Measurements from ENCODE around the gene APLP2. TPM values are rescaled to one million over a fixed set of nuclear protein-coding genes. Genes with fewer than 3 reads are reported as not detected.

Gene APLP2
- polyA plus RNA-seq, 3 donors, result 486 to 622 (median 591) TPM

- intact Hi-C loops (cut with micrococcal nuclease), result loop anchor here (5.0 kb wide), 2 partner anchors 52 to 68 kb away; partner anchors contain the start of gene PRDM10 (in 1 of the 2)
- H4K20me1 ChIP-seq (ENCODE audit: insufficient read depth, low read length), result peaks cover 50% of the 10 kb centered on the region
- H3K4me2 ChIP-seq (replicated peaks; ENCODE audit: extremely low read depth, low read length, poor library complexity, severe bottlenecking), result peak overlapping the region; percentile 80
- Mint-ChIP-seq H3K27me3 (ENCODE audit: low read depth in 3 of 3) (no peaks in the 10 kb centered on the region), H3K9me3 (peaks cover 0 to 2% (median 0%) of the 10 kb centered on the region in 7 donors), H3K4me3 (peak overlapping the region; percentile 92 to 99), H3K4me1 (peaks cover 46% of the 10 kb centered on the region), H3K27ac (peak overlapping the region; percentile 88 to 97 (median 92)), H3K36me3 (peaks cover 14% of the 10 kb centered on the region in 2 donors)
- no peak overlapping the region for H2AFZ ChIP-seq (ENCODE audit: insufficient read depth, low read depth, low read length, poor library complexity, severe bottlenecking)
- DNase-seq, result no peak
- under 1% methylated on average over 99 of the region's 100 CpGs for WGBS (ENCODE audit: insufficient coverage)
- H3K36me3 ChIP-seq (replicated peaks in 1 of 2; ENCODE audit: control insufficient read depth in 1 of 2, insufficient read depth in 2 of 2, low read length in 2 of 2), result peaks cover 0 to 2% of the 10 kb centered on the region in 2 donors
- no peak for TF ChIP-seq CTCF (IDR thresholded peaks at IDR 0.05)
- peaks cover 39 to 51% of the 10 kb centered on the region in 2 donors for H3K4me1 ChIP-seq (ENCODE audit: control insufficient read depth in 1 of 2, insufficient read depth in 2 of 2, low read length in 2 of 2)
- H3K9ac ChIP-seq (ENCODE audit: insufficient read depth, low read length, poor library complexity, severe bottlenecking), result peak overlapping the region; percentile 95
- peak overlapping the region; percentile 76 to 86 for H3K27ac ChIP-seq (ENCODE audit: low read depth in 1 of 2, low read length in 2 of 2)
- no peaks in the 10 kb centered on the region for H3K9me3 ChIP-seq (replicated peaks in 1 of 2; ENCODE audit: control insufficient read depth in 1 of 2, insufficient read depth in 1 of 2, low read length in 2 of 2)
- peaks cover 57% of the 10 kb centered on the region for H3K79me2 ChIP-seq (ENCODE audit: insufficient read depth, low read length)
- H3K27me3 ChIP-seq (ENCODE audit: control insufficient read depth in 2 of 2, insufficient read depth in 2 of 2, low read length in 2 of 2), result no peaks in the 10 kb centered on the region
- H3K4me3 ChIP-seq (replicated peaks in 1 of 3; ENCODE audit: low read depth in 2 of 3, low read length in 3 of 3), result peak overlapping the region; percentile 80 to 96 (median 96)
These were observed 583 bp downstream of the APLP2 start for GRCh38 chr11:130070109-130070845.

GRCh38 chr11:130070846-130071200 lies 1.1 kb downstream of the APLP2 start:
- no peaks in the 10 kb centered on the region for H3K27me3 ChIP-seq (ENCODE audit: control insufficient read depth in 2 of 2, insufficient read depth in 2 of 2, low read length in 2 of 2)
- peak overlapping the region; percentile 95 for H3K9ac ChIP-seq (ENCODE audit: insufficient read depth, low read length, poor library complexity, severe bottlenecking)
- intact Hi-C loops (cut with micrococcal nuclease), result loop anchor here (5.0 kb wide), 2 partner anchors 51 to 69 kb away; partner anchors contain the start of gene PRDM10 (in 1 of the 2)
- peaks cover 43 to 57% of the 10 kb centered on the region in 2 donors for H3K4me1 ChIP-seq (ENCODE audit: control insufficient read depth in 1 of 2, insufficient read depth in 2 of 2, low read length in 2 of 2)
- H3K4me1 Mint-ChIP-seq, result peaks cover 52% of the 10 kb centered on the region
- H3K36me3 ChIP-seq (replicated peaks in 1 of 2; ENCODE audit: control insufficient read depth in 1 of 2, insufficient read depth in 2 of 2, low read length in 2 of 2), result peaks cover 0 to 7% of the 10 kb centered on the region in 2 donors
- no peak for TF ChIP-seq CTCF (IDR thresholded peaks at IDR 0.05)
- H3K27me3 Mint-ChIP-seq (ENCODE audit: low read depth in 3 of 3), result no peaks in the 10 kb centered on the region
- peaks cover 56% of the 10 kb centered on the region for H4K20me1 ChIP-seq (ENCODE audit: insufficient read depth, low read length)
- peaks cover 62% of the 10 kb centered on the region for H3K79me2 ChIP-seq (ENCODE audit: insufficient read depth, low read length)
- no peaks in the 10 kb centered on the region for H3K9me3 ChIP-seq (replicated peaks in 1 of 2; ENCODE audit: control insufficient read depth in 1 of 2, insufficient read depth in 1 of 2, low read length in 2 of 2)
- H3K27ac ChIP-seq (ENCODE audit: low read depth in 1 of 2, low read length in 2 of 2), result peak overlapping the region; percentile 76 to 86
- peak in 2 of 3 donors; percentile 49 to 53 for DNase-seq
- H3K36me3 Mint-ChIP-seq, result peaks cover 14 to 16% of the 10 kb centered on the region in 2 donors
- peak overlapping the region; percentile 80 for H3K4me2 ChIP-seq (replicated peaks; ENCODE audit: extremely low read depth, low read length, poor library complexity, severe bottlenecking)
- peaks cover 0 to 2% (median 0%) of the 10 kb centered on the region in 7 donors for H3K9me3 Mint-ChIP-seq
- H2AFZ ChIP-seq (ENCODE audit: insufficient read depth, low read depth, low read length, poor library complexity, severe bottlenecking), result no peak overlapping the region
- H3K4me3 ChIP-seq (replicated peaks in 1 of 3; ENCODE audit: low read depth in 2 of 3, low read length in 3 of 3), result peak overlapping the region; percentile 80 to 96 (median 96)
- peak overlapping the region; percentile 80 to 99 for H3K4me3 Mint-ChIP-seq
- H3K27ac Mint-ChIP-seq, result peak overlapping the region; percentile 82 to 97 (median 92)
- no CpG with 5 or more reads among the region's 23 CpGs for WGBS (ENCODE audit: insufficient coverage)
